ENCODE data around the gene TRIM47.

GRCh38 chr17:75895370-75896155 is 17.2 kb upstream of the TRIM47 start:
- 0 out of 2 replicates have a peak, but pooled peaks have one; percentile 6 for TF ChIP-seq CTCF (IDR thresholded peaks at IDR 0.05)
- no peak for TF ChIP-seq ZFX (IDR thresholded peaks at IDR 0.05; ENCODE audit: borderline replicate concordance)
